Esophagus squamous epithelium (tissue), 5 donors: Measurements from ENCODE around the gene SORL1. TPM values are rescaled to one million over a fixed set of nuclear protein-coding genes. Genes with fewer than 3 reads are reported as not detected.
A peak's percentile ranks its signal among the peaks of the same experiment; 100 is the strongest.
"Not testable (repeated sequence)": the region's sequence is repeated elsewhere in the genome, so short reads cannot be mapped to it uniquely, and the experiment has no call there.

ENCODE experiments used
- DNase-seq: peaks from one replicate; lab custom pipeline; 2025; lab: John Stamatoyannopoulos, UW
- H3K27ac ChIP-seq, 4 donors: fragments of 200-600 bp; sonication (generic); one replicate each; pipeline ENCODE4 v1.5.1; 2016 to 2019; ENCODE audit warnings: mild to moderate bottlenecking in 1 of 4
- H3K27me3 ChIP-seq, 4 donors: fragments of 200-600 bp; sonication (generic); 1 replicate in 3 of 4; 2 replicates in 1 of 4; pipeline versions ENCODE4 v1.5.1 to v1.6.0; 2017 to 2021; ENCODE audit warnings: antibody characterized with exemption in 1 of 4
- H3K36me3 ChIP-seq, 3 donors: fragments of 200-600 bp; sonication (generic); one replicate each; pipeline ENCODE4 v1.5.1; 2016 to 2019
- H3K4me1 ChIP-seq, 3 donors: fragments of 200-600 bp; sonication (generic); one replicate each; pipeline ENCODE4 v1.5.1; 2017 to 2019
- H3K4me3 ChIP-seq, 4 donors: fragments of 200-600 bp; sonication (generic); 1 replicate in 3 of 4; 2 replicates in 1 of 4; pipeline ENCODE4 v1.5.1; 2016 to 2019; ENCODE audit warnings: mild to moderate bottlenecking in 2 of 4, moderate library complexity in 1 of 4
- H3K9me3 ChIP-seq, 3 donors: fragments of 200-600 bp; sonication (generic); one replicate each; pipeline ENCODE4 v1.5.1; 2016 to 2019
- POLR2A ChIP-seq, 4 donors: fragments of 450-650 bp; IDR thresholded peaks; one replicate each; pipeline ENCODE4 v1.6.1; 2017; ENCODE audit warnings: antibody characterized with exemption in 4 of 4, mild to moderate bottlenecking in 4 of 4, moderate library complexity in 3 of 4
- WGBS, 2 donors: methylation state at CpG; one replicate each; pipeline ENCODE4 v1.1.5; 2018; 5-methylcytosine and 5-hydroxymethylcytosine counted together
- intact Hi-C: fragments of 100-400 bp; cut with DNase I; formaldehyde crosslinking; loops from one replicate; pipeline ENCODE4 v1.15.0; 2022
- total RNA-seq, 4 donors: library from RNA; depleted of rRNA; stranded (reverse); fragments of >200 nt; gene quantifications; one replicate each; pipeline ENCODE4 v1.1.0, GENCODE V29; 2016
- TF ChIP-seq, protein P1 (sequence below), 6 experiments: fragments of 450-650 bp in 4 of 6; fragments of 200-600 bp in 2 of 6; sonication (generic) in 2 of 6; IDR thresholded peaks; one replicate each; pipeline ENCODE4 v1.5.1; 2016 to 2019; ENCODE audit warnings: antibody characterized with exemption in 6 of 6, mild to moderate bottlenecking in 4 of 6, moderate library complexity in 4 of 6
- donor health status: DM: yes; HTN: yes; CAD: no.

SORL1 gene
- total RNA-seq, 4 donors from 2014 or later: 6.8 to 19.9 (median 16.3) TPM

DNA sequence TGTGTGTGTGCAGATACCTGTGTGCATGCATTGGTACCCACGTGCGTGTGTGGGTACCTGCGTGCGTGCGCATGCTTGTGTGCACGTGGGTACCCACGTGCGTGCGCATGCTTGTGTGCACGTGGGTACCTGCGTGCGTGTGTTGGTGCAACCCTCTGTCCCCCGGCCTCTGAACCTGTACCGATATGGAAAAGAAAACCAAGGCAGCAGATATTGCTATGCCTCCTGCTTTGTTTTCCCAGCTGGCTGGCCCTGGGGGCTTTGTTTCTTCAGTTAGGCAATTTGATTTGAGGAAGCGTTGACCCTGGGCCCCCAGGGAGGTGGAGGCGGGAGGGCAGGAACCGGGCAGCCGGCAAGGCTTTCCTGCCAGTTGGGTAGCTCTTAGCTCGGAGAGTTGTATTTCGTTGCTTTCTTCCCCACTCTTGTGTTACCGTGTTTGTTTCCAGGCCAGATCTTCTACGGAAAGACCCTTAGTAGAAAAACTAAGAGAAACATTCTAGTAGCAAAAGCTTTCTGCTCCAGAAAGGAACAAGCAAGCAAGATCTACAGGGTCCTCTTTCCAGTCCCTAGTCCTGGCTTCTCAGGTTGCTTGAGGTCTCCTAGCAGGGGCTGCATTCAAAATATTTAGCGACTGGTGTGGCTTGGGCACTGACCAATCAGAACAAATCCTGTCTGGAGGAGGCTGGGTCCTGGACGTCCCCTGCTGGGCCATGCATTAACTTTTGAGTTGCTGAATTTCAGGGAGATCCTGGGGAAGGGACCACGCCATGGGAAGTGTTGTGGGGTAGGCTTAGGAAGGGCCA, 27.0 kb downstream of the SORL1 start:
- Histone ChIP-seq H3K4me3 (no peak overlapping the region), H3K9me3 (no peaks in the 10 kb centered on the region), H3K4me1 (peaks cover 5 to 57% (median 5%) of the 10 kb centered on the region in 3 donors), H3K27ac (no peak overlapping the region), H3K36me3 (no peaks in the 10 kb centered on the region), H3K27me3 (no peaks in the 10 kb centered on the region)
- intact Hi-C loops: no loop called here
- no peak for TF ChIP-seq POLR2A (IDR thresholded peaks at IDR 0.05)
- TF ChIP-seq, protein P1, sequence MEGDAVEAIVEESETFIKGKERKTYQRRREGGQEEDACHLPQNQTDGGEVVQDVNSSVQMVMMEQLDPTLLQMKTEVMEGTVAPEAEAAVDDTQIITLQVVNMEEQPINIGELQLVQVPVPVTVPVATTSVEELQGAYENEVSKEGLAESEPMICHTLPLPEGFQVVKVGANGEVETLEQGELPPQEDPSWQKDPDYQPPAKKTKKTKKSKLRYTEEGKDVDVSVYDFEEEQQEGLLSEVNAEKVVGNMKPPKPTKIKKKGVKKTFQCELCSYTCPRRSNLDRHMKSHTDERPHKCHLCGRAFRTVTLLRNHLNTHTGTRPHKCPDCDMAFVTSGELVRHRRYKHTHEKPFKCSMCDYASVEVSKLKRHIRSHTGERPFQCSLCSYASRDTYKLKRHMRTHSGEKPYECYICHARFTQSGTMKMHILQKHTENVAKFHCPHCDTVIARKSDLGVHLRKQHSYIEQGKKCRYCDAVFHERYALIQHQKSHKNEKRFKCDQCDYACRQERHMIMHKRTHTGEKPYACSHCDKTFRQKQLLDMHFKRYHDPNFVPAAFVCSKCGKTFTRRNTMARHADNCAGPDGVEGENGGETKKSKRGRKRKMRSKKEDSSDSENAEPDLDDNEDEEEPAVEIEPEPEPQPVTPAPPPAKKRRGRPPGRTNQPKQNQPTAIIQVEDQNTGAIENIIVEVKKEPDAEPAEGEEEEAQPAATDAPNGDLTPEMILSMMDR (IDR thresholded peaks at IDR 0.05): no peak
- WGBS, 2 donors: 53 to 67% methylated on average over 18 to 22 of the region's 25 CpGs
- DNase-seq: no peak

DNA sequence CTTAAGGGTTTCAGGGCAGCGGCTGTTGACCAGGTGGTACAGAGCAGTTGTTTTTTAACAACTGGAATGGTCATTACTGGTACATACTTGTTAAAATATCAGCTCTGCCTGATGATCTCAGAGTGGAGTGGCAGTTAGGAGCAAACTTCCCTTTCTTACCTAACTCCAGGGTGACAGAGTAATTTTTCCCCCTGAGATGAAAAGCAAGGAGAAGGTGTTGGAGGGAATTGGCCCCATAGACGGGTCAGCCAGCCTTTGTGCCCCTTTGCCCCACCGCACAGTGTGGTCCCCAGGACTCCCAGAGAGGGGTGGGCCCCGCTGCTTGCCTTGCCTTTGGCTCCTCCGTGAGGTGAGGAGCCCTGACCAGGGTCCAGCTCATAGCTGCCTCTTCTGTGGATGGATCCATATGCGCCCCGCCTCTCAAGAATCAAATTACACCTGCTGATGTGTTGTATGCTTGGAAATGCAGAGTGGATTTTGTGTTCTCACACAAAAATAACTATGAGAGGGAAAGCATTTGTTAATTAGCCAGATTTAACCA, 27.7 kb downstream of the SORL1 start:
- no peak for DNase-seq
- Histone ChIP-seq H3K4me1 (peaks cover 5 to 57% (median 5%) of the 10 kb centered on the region in 3 donors), H3K27ac (no peak overlapping the region), H3K36me3 (no peaks in the 10 kb centered on the region), H3K27me3 (no peaks in the 10 kb centered on the region), H3K4me3 (no peak overlapping the region), H3K9me3 (no peaks in the 10 kb centered on the region)
- intact Hi-C loops: no loop called here
- TF ChIP-seq POLR2A (IDR thresholded peaks at IDR 0.05): no peak
- TF ChIP-seq, protein P1 (IDR thresholded peaks at IDR 0.05): no peak
- WGBS, 2 donors: 90 to 93% methylated on average over 4 to 5 of the region's 7 CpGs

DNA sequence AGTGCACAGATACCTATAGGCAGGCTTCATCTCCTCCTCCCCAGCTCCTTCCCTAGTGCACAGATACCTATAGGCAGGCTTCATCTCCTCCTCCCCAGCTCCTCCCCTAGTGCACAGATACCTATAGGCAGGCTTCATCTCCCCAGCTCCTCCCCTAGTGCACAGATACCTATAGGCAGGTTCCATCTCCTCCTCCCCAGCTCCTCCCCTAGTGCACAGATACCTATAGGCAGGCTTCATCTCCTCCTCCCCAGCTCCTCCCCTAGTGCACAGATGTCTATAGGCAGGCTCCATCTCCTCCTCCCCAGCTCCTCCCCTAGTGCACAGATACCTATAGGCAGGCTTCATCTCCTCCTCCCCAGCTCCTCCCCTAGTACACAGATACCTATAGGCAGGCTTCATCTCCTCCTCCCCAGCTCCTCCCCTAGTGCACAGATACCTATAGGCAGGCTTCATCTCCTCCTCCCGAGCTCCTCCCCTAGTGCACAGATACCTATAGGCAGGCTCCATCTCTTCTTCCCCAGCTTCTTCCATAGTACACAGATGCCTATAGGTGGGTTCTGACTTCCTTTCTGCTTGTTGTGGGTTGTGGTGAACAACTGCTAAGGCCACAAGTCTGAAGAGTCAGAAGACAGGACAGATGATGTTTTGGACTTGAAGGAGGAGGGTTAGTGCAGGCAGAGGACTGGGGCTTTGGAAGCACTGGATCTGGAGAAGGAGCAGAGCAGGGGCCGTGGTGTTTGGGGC, 29.5 kb downstream of the SORL1 start:
- H3K9me3 ChIP-seq, DNase-seq, H3K36me3 ChIP-seq, intact Hi-C loops, H3K27me3 ChIP-seq, H3K4me3 ChIP-seq: not testable (repeated sequence)
- H3K27ac ChIP-seq: peak overlapping the region in 1 of 4 donors; percentile 25
- WGBS, 2 donors: 49 to 76% methylated on average over 2 of the region's 2 CpGs
- peaks cover 5 to 47% (median 5%) of the 10 kb centered on the region in 3 donors for H3K4me1 ChIP-seq

DNA sequence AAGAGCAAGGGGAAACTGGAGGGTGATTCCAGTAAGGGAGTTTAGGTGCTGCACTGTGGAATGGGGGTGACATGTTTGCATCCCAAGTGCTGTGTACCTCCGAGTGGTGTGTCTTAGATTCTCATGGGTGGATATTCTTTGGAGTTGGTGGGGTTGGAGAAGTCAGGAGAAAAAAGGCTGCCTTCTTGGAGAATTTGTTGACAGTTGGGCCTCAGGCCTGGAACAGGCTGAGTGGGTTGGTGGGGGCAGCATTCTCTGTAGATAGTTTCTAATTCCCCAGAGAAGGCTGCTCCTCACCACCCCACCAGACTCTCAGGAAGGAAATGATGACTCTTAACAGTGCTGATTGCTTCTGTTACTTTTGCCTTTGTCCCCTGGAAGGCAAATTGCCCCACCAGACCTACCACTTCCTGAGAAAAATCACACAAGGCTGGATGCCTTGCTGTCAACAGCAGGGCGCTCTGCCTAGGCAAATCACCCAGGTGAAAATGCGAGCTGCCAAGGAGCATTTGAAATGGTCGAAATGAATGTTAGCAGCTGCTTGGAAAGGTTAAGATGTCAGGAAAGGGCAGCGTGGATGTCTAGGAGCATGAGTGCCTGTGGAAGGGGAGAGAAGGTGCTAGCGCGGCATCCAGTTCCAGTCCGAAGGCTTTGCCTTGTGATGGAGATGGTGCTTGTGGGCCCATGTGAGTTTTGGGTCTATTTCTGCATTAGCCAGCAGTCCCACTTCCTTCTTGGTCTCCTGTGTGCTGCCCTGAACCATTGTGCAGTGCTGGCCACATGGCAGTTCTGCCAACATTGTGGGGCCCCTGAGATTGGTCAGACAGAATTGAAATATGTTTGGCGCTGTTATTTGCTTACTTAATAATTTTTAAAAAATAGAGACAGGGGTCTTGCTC, 30.4 kb downstream of the SORL1 start:
- H3K9me3 ChIP-seq: no peaks in the 10 kb centered on the region
- H3K4me1 ChIP-seq: peaks cover 4 to 44% (median 5%) of the 10 kb centered on the region in 3 donors
- TF ChIP-seq, protein P1 (IDR thresholded peaks at IDR 0.05): no peak
- TF ChIP-seq POLR2A (IDR thresholded peaks at IDR 0.05): no peak
- WGBS, 2 donors: 57 to 62% methylated on average over 6 to 9 of the region's 9 CpGs
- H3K27ac ChIP-seq: peak overlapping the region in 2 of 4 donors; percentile 17 to 46
- H3K36me3 ChIP-seq: no peaks in the 10 kb centered on the region
- intact Hi-C loops: no loop called here
- no peak for DNase-seq
- H3K4me3 ChIP-seq: no peak overlapping the region
- H3K27me3 ChIP-seq: no peaks in the 10 kb centered on the region
